ENCODE data around the gene COL18A1. TPM values are rescaled to one million over a fixed set of nuclear protein-coding genes. Genes with fewer than 3 reads are reported as not detected.
"Not testable (repeated sequence)": the region's sequence is repeated elsewhere in the genome, so short reads cannot be mapped to it uniquely, and the experiment has no call there.

The COL18A1 gene
- total RNA-seq, 4 donors from 2014 or later: 124 to 224 (median 173) TPM

DNA sequence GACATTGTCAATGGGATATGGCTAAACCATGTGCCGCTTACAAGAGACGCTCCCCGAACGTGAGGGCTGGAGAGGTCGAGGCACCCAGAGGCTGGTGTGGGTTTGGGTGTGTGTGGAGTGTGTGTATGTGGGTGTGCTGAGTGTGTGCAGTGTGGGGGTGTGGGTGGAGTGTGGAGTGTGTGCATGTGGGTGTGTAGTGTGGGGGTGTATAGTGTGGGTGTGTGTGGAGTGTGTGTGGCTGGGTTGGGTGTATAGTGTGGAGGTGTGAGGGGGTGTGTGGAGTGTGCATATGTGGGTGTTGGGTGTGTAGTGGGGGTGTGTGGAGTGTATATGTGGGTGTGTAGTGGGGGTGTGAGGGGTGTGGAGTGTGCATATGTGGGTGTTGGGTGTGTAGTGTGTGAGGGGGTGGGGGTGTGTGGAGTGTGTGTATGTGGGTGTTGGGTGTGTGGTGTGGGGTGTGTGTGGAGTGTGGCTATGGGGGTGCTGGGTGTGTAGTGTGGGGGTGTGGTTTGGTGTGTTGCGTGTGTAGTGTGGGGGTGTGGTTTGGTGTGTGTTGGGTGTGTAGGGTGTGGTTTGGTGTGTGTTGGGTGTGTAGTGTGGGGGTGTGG, 95.1 kb downstream of the COL18A1 start:
- Histone ChIP-seq H3K36me3 (peaks cover 0 to 56% (median 0%) of the 10 kb centered on the region in 3 donors), H3K4me3 (no peak overlapping the region)
- DNase-seq (ENCODE audit: low spot score in 2 of 2): no peak

DNA sequence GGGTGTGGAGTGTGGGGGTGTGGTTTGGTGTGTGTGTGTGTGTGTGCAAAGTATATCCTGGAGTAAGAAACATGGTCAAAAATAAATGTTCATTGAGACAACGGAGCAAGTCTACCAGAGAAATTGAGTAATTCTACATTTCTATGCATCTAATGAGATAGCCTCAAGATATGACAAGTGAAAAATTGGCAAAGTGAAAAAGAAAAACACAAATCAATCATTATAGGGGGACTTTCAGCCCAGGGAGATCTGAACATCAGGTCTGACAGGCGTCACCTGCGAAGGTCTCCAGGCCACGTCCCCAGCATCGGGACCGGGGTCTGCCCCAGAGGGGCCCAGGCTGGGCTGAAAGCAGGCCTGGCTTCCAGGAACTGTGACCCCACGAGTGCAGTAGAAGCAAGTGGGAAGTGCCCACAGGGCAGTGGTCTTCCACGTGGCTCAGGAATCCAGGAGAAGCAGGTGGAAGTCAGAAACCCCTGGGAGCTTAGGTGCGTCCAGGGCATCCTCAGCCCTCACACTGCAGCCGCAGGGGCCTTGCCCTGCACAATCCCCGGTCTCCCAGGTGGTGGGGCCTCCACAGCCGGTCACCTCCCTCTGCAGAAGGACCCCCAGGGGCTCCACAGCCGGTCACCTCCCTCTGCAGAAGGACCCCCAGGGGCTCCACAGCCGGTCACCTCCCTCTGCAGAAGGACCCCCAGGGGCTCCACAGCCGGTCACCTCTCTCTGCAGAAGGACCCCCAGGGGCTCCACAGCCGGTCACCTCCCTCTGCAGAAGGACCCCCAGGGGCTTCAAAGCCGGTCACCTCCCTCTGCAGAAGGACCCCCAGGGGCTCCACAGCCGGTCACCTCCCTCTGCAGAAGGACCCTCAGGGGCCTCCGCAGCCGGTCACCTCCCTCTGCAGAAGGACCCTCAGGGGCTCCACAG, 96.4 kb downstream of the COL18A1 start:
- not testable (repeated sequence) for H3K27me3 ChIP-seq; DNase-seq (ENCODE audit: low spot score in 2 of 2); H3K27ac ChIP-seq; H3K4me1 ChIP-seq; H3K9me3 ChIP-seq; H3K4me3 ChIP-seq
- WGBS, 2 donors: 75 to 77% methylated on average over 8 to 13 of the region's 20 CpGs
- H3K36me3 ChIP-seq: peaks cover 0 to 56% (median 0%) of the 10 kb centered on the region in 3 donors

More for the DNA sequence above, 95.1 kb downstream of the COL18A1 start:
- H3K9me3 ChIP-seq: no peaks in the 10 kb centered on the region
- TF ChIP-seq POLR2A (IDR thresholded peaks at IDR 0.05): no peak
- TF ChIP-seq, protein P1, sequence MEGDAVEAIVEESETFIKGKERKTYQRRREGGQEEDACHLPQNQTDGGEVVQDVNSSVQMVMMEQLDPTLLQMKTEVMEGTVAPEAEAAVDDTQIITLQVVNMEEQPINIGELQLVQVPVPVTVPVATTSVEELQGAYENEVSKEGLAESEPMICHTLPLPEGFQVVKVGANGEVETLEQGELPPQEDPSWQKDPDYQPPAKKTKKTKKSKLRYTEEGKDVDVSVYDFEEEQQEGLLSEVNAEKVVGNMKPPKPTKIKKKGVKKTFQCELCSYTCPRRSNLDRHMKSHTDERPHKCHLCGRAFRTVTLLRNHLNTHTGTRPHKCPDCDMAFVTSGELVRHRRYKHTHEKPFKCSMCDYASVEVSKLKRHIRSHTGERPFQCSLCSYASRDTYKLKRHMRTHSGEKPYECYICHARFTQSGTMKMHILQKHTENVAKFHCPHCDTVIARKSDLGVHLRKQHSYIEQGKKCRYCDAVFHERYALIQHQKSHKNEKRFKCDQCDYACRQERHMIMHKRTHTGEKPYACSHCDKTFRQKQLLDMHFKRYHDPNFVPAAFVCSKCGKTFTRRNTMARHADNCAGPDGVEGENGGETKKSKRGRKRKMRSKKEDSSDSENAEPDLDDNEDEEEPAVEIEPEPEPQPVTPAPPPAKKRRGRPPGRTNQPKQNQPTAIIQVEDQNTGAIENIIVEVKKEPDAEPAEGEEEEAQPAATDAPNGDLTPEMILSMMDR (IDR thresholded peaks at IDR 0.05): no peak
- no peak for TF ChIP-seq EP300 (IDR thresholded peaks at IDR 0.05)
- H3K27me3 ChIP-seq: no peaks in the 10 kb centered on the region
- WGBS, 2 donors: 63 to 70% methylated on average over 5 of the region's 6 CpGs
- peak overlapping the region in 1 of 4 donors; percentile 15 for H3K27ac ChIP-seq
- H3K4me1 ChIP-seq: no peaks in the 10 kb centered on the region

DNA sequence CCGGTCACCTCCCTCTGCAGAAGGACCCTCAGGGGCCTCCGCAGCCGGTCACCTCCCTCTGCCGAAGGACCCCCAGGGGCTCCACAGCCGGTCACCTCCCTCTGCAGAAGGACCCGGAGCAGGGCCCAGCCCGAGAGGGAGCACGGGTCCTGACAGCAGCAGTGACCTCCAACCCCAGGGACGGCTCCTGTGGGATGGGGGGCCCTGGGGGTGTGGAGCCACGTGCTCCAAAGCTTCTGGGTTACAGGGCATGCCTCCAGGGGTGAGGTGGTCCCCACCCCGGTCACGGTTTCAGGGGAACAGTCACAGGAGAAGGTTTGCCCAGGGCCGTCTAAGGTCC, 97.0 kb downstream of the COL18A1 start:
- TF ChIP-seq, protein P1 (IDR thresholded peaks at IDR 0.05): no peak
- TF ChIP-seq POLR2A (IDR thresholded peaks at IDR 0.05) (no peak), EP300 (IDR thresholded peaks at IDR 0.05) (no peak)
- no peak for DNase-seq (ENCODE audit: low spot score in 2 of 2)
- no peaks in the 10 kb centered on the region for H3K27me3 ChIP-seq
- no peak overlapping the region for H3K27ac ChIP-seq
- no peaks in the 10 kb centered on the region for H3K9me3 ChIP-seq
- no peaks in the 10 kb centered on the region for H3K4me1 ChIP-seq
- H3K36me3 ChIP-seq: peaks cover 0 to 54% (median 0%) of the 10 kb centered on the region in 3 donors
- WGBS, 2 donors: 69 to 72% methylated on average over 3 to 4 of the region's 13 CpGs
- no peak overlapping the region for H3K4me3 ChIP-seq

DNA sequence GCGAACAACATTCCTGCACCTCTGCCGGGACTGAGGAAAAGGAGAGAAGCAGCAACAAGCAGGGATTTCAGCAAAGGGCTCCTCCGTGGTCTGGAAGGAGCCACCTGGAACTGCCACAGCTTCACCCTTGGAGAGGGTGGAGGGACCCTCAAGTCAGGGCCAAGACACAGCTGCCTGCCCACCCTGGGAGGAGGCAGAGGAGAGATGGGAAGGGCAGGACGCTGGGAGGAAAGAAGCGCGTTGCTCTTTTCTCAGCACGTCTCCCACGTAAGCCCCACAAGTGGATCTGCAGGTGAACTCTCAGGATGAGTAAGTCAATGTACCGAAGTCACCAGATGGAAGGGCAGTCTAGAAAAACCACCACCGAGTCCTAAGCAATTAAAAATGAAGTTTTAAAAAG, 97.6 kb downstream of the COL18A1 start:
- 85 to 86% methylated on average over 10 of the region's 10 CpGs for WGBS, 2 donors
- Histone ChIP-seq H3K9me3 (no peaks in the 10 kb centered on the region), H3K27me3 (no peaks in the 10 kb centered on the region), H3K36me3 (peaks cover 0 to 54% (median 0%) of the 10 kb centered on the region in 3 donors), H3K27ac (no peak overlapping the region), H3K4me3 (no peak overlapping the region), H3K4me1 (no peaks in the 10 kb centered on the region)
- no peak for DNase-seq (ENCODE audit: low spot score in 2 of 2)
- TF ChIP-seq POLR2A (IDR thresholded peaks at IDR 0.05) (no peak), EP300 (IDR thresholded peaks at IDR 0.05) (no peak)
- TF ChIP-seq, protein P1 (IDR thresholded peaks at IDR 0.05): no peak

DNA sequence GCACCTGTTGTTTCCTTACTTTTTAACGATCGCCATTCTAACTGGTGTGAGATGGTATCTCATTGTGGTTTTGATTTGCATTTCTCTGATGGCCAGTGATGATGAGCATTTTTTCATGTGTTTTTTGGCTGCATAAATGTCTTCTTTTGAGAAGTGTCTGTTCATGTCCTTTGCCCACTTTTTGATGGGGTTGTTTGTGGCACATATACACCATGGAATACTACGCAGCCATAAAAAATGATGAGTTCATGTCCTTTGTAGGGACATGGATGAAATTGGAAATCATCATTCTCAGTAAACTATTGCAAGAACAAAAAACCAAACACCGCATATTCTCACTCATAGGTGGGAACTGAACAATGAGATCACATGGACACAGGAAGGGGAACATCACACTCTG, 98.3 kb downstream of the COL18A1 start:
- DNase-seq (ENCODE audit: low spot score in 2 of 2); H3K27me3 ChIP-seq; H3K9me3 ChIP-seq; H3K4me1 ChIP-seq; H3K27ac ChIP-seq; H3K4me3 ChIP-seq: not testable (repeated sequence)
- H3K36me3 ChIP-seq: peaks cover 0 to 49% (median 0%) of the 10 kb centered on the region in 3 donors
- WGBS, 2 donors: 97 to 98% methylated on average over 3 to 4 of the region's 4 CpGs

DNA sequence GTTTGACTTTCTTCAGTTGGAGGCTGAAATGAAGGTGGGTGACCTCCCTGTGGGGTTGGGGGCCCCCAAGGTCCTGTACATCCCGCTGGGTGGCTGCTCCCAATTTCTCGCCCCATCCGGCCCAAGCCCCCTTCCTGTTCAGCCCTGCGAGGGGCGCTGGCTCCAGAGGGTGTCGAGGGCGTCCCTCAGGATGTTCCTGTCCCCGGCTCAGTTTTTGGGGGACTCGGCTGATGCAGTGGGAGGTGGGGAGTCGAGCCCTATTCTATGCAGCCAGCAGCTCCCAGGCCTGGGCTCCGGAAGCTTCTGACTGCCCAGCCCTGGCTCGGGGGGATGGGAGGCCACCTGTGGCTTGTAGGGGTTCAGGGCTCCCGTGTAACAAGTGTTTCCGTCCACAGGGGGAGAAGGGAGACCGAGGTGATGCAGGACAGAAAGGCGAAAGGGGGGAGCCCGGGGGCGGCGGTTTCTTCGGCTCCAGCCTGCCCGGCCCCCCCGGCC, 99.1 kb downstream of the COL18A1 start:
- no peaks in the 10 kb centered on the region for H3K4me1 ChIP-seq
- H3K9me3 ChIP-seq: no peaks in the 10 kb centered on the region
- no peak overlapping the region for H3K27ac ChIP-seq
- 86 to 88% methylated on average over 18 to 22 of the region's 22 CpGs for WGBS, 2 donors
- H3K4me3 ChIP-seq: no peak overlapping the region
- no peaks in the 10 kb centered on the region for H3K27me3 ChIP-seq
- TF ChIP-seq, protein P1 (IDR thresholded peaks at IDR 0.05): no peak
- TF ChIP-seq POLR2A (IDR thresholded peaks at IDR 0.05) (no peak), EP300 (IDR thresholded peaks at IDR 0.05) (no peak)
- DNase-seq (ENCODE audit: low spot score in 2 of 2): no peak
- peaks cover 0 to 42% (median 0%) of the 10 kb centered on the region in 3 donors for H3K36me3 ChIP-seq
